Nephron progenitor cell (in vitro differentiated cells): ENCODE results near the gene GPHN.

ENCODE experiments used
- DNase-seq: peaks from one replicate; pipeline ENCODE4 v3.0.0; 2021
- H3K27ac Mint-ChIP-seq: 2 replicates; pipeline ENCODE4 v1.8.0; 2021; ENCODE audit warnings: mild to moderate bottlenecking, moderate library complexity, mixed read lengths
- H3K27me3 Mint-ChIP-seq: 2 replicates; pipeline ENCODE4 v1.8.0; 2021; ENCODE audit warnings: mild to moderate bottlenecking, low read depth, mixed read lengths; ENCODE audit not compliant: poor library complexity
- H3K36me3 Mint-ChIP-seq: 2 replicates; pipeline ENCODE4 v1.8.0; 2021; ENCODE audit warnings: low read depth, mixed read lengths
- H3K4me1 Mint-ChIP-seq: 2 replicates; pipeline ENCODE4 v1.8.0; 2021; ENCODE audit warnings: mixed read lengths
- H3K4me3 Mint-ChIP-seq: 2 replicates; pipeline ENCODE4 v1.8.0; 2021; ENCODE audit warnings: mild to moderate bottlenecking, moderate library complexity, mixed read lengths
- H3K9me3 Mint-ChIP-seq: 2 replicates; pipeline ENCODE4 v1.8.0; 2021; ENCODE audit warnings: mild to moderate bottlenecking, moderate library complexity, mixed read lengths
- CTCF ChIP-seq: fragments of 200-600 bp; sonication (generic); IDR thresholded peaks from 2 replicates; pipeline ENCODE4 v1.5.0; 2021; ENCODE audit warnings: antibody characterized with exemption

GPHN gene

GRCh38 chr14:66473223-66473622 is 34.7 kb upstream of the GPHN start:
- peaks cover 57% of the 10 kb centered on the region for H3K9me3 Mint-ChIP-seq
- H3K27ac Mint-ChIP-seq: no peak overlapping the region
- TF ChIP-seq CTCF: no peak
- peaks cover 18% of the 10 kb centered on the region for H3K36me3 Mint-ChIP-seq
- no peaks in the 10 kb centered on the region for H3K27me3 Mint-ChIP-seq
- no peak for DNase-seq
- H3K4me3 Mint-ChIP-seq: no peak overlapping the region
- no peaks in the 10 kb centered on the region for H3K4me1 Mint-ChIP-seq

- no peak overlapping the region for H3K27ac Mint-ChIP-seq
- no peak overlapping the region for H3K4me3 Mint-ChIP-seq
- no peak for TF ChIP-seq CTCF
- DNase-seq: no peak
- H3K27me3 Mint-ChIP-seq: no peaks in the 10 kb centered on the region
- peaks cover 24% of the 10 kb centered on the region for H3K9me3 Mint-ChIP-seq
- H3K4me1 Mint-ChIP-seq: no peaks in the 10 kb centered on the region
- H3K36me3 Mint-ChIP-seq: peaks cover 9% of the 10 kb centered on the region
Observed at GRCh38 chr14:66476964-66477363, 31.0 kb upstream of the GPHN start.

GRCh38 chr14:66477567-66477966 is 30.4 kb upstream of the GPHN start:
- peaks cover 9% of the 10 kb centered on the region for H3K36me3 Mint-ChIP-seq
- no peak for TF ChIP-seq CTCF
- H3K9me3 Mint-ChIP-seq: peaks cover 19% of the 10 kb centered on the region
- DNase-seq: no peak
- H3K27me3 Mint-ChIP-seq: no peaks in the 10 kb centered on the region
- H3K4me1 Mint-ChIP-seq: no peaks in the 10 kb centered on the region
- H3K4me3 Mint-ChIP-seq: no peak overlapping the region
- H3K27ac Mint-ChIP-seq: no peak overlapping the region

- H3K27me3 Mint-ChIP-seq: peaks cover 8% of the 10 kb centered on the region
- H3K36me3 Mint-ChIP-seq: no peaks in the 10 kb centered on the region
- no peaks in the 10 kb centered on the region for H3K4me1 Mint-ChIP-seq
- no peak overlapping the region for H3K27ac Mint-ChIP-seq
- TF ChIP-seq CTCF: no peak
- H3K9me3 Mint-ChIP-seq: no peaks in the 10 kb centered on the region
- DNase-seq: no peak
- H3K4me3 Mint-ChIP-seq: no peak overlapping the region
Observed at GRCh38 chr14:66482873-66483272, 25.1 kb upstream of the GPHN start.

- no peak overlapping the region for H3K4me3 Mint-ChIP-seq
- no peaks in the 10 kb centered on the region for H3K36me3 Mint-ChIP-seq
- peaks cover 12% of the 10 kb centered on the region for H3K27me3 Mint-ChIP-seq
- TF ChIP-seq CTCF: no peak
- DNase-seq: no peak
- no peaks in the 10 kb centered on the region for H3K9me3 Mint-ChIP-seq
- H3K4me1 Mint-ChIP-seq: no peaks in the 10 kb centered on the region
- no peak overlapping the region for H3K27ac Mint-ChIP-seq
Observed at GRCh38 chr14:66483322-66483721, 24.6 kb upstream of the GPHN start.

GRCh38 chr14:66485029-66485428 is 22.9 kb upstream of the GPHN start:
- H3K4me1 Mint-ChIP-seq: no peaks in the 10 kb centered on the region
- H3K27ac Mint-ChIP-seq: no peak overlapping the region
- no peaks in the 10 kb centered on the region for H3K9me3 Mint-ChIP-seq
- no peak for TF ChIP-seq CTCF
- peaks cover 18% of the 10 kb centered on the region for H3K27me3 Mint-ChIP-seq
- no peak overlapping the region for H3K4me3 Mint-ChIP-seq
- no peaks in the 10 kb centered on the region for H3K36me3 Mint-ChIP-seq
- no peak for DNase-seq
